A549 (cell line): ENCODE data around the gene ZNF367. TPM values are rescaled to one million over a fixed set of nuclear protein-coding genes. Genes with fewer than 3 reads are reported as not detected.
A peak's percentile ranks its signal among the peaks of the same experiment; 100 is the strongest.
"Not testable (repeated sequence)": the region's sequence is repeated elsewhere in the genome, so short reads cannot be mapped to it uniquely, and the experiment has no call there.

Experiments used
- ATAC-seq, 2 experiments: fragments of 200-7000 bp in 1 of 2; fragments of >200 bp in 1 of 2; cut with Nextera tagmentation in 1 of 2; cut with Tn5 transposase in 1 of 2; 3 replicates each; pipeline versions ENCODE4 v1.8.0 to v1.9.1; 2018 to 2020; ENCODE audit warnings: mild to moderate bottlenecking in 1 of 2, moderate library complexity in 1 of 2
- CTCF ChIA-PET: fragments of 300-600 bp; sonication (Branson Sonifier 250); formaldehyde crosslinking; extraction: SDS; loops from one replicate; lab custom pipeline; 2021; ENCODE audit warnings: antibody characterized with exemption, inconsistent platforms; lab: Yijun Ruan, JAX
- POLR2A ChIA-PET: fragments of 350-600 bp; formaldehyde crosslinking; extraction: SDS; loops from one replicate; lab custom pipeline; 2021; ENCODE audit warnings: antibody characterized with exemption, inconsistent platforms; lab: Yijun Ruan, JAX
- DNase-seq, 2 experiments: peaks; one replicate each; pipeline versions ENCODE4 v3.0.0 to v3.0.0-alpha.2; 2011 to 2016; ENCODE audit warnings: low read depth in 1 of 2, low spot score in 1 of 2
- FAIRE-seq: peaks from 2 replicates; lab custom pipeline; 2011; peaks lifted over from hg19 to GRCh38; lab: Jason Lieb, UNC
- H3K27ac ChIP-seq, 2 experiments: fragments of >200 bp; sonication (Bioruptor Twin); formaldehyde crosslinking; 3 replicates each; pipeline ENCODE4 v1.5.1; 2016 to 2017
- H3K4me1 ChIP-seq: fragments of >200 bp; sonication (Bioruptor Twin); formaldehyde crosslinking; 3 replicates; pipeline ENCODE4 v1.6.1; 2016
- H3K4me2 ChIP-seq: fragments of >200 bp; sonication (Bioruptor Twin); formaldehyde crosslinking; 3 replicates; pipeline ENCODE4 v1.6.1; 2016
- H3K4me3 ChIP-seq: fragments of >200 bp; sonication (Bioruptor Twin); formaldehyde crosslinking; 3 replicates; pipeline ENCODE4 v1.5.1; 2016
- H3K9me3 ChIP-seq: fragments of >200 bp; sonication (Bioruptor Twin); formaldehyde crosslinking; 3 replicates; pipeline ENCODE4 v1.6.1; 2016
- BHLHE40 ChIP-seq: IDR thresholded peaks from 2 replicates; pipeline ENCODE4 v1.6.1; 2012; ENCODE audit warnings: low read depth, low read length, inconsistent platforms
- CEBPB ChIP-seq, 2 experiments: fragments of >200 bp in 1 of 2; sonication (Bioruptor Twin) in 1 of 2; formaldehyde crosslinking in 1 of 2; IDR thresholded peaks; 2 replicates each; pipeline ENCODE4 v1.6.1; 2012 to 2016
- CHD4 ChIP-seq: fragments of 200-600 bp; sonication (generic); IDR thresholded peaks from 2 replicates; pipeline ENCODE4 v1.6.1; 2016; ENCODE audit warnings: antibody characterized with exemption, mild to moderate bottlenecking, borderline replicate concordance
- ELK1 ChIP-seq: fragments of 150-350 bp; IDR thresholded peaks from 2 replicates; pipeline ENCODE4 v1.6.1; 2014; ENCODE audit warnings: low read depth, mild to moderate bottlenecking, low read length
- EP300 ChIP-seq, 2 experiments: fragments of >200 bp; sonication (Bioruptor Twin); formaldehyde crosslinking; IDR thresholded peaks; 2 replicates in 1 of 2; 3 replicates in 1 of 2; pipeline ENCODE4 v1.6.1; 2016 to 2017
- FOSB ChIP-seq: fragments of 250-450 bp; sonication (Bioruptor Pico); IDR thresholded peaks from 2 replicates; pipeline ENCODE4 v1.5.0; 2020; ENCODE audit warnings: mild to moderate bottlenecking, moderate library complexity
- FOSL2 ChIP-seq, 2 experiments: fragments of 450-650 bp in 1 of 2; fragments of >200 bp in 1 of 2; sonication (Bioruptor Twin) in 1 of 2; formaldehyde crosslinking; IDR thresholded peaks; 2 replicates each; pipeline versions ENCODE4 v1.5.0 to v1.6.1; 2016 to 2020; ENCODE audit warnings: mild to moderate bottlenecking in 1 of 2, moderate library complexity in 1 of 2
- FOXS1 ChIP-seq: fragments of 250-450 bp; sonication (Bioruptor Pico); IDR thresholded peaks from 2 replicates; pipeline ENCODE4 v1.5.0; 2020; ENCODE audit warnings: mild to moderate bottlenecking, moderate library complexity
- GATA3 ChIP-seq: IDR thresholded peaks from 2 replicates; pipeline ENCODE4 v1.6.1; 2012; ENCODE audit warnings: borderline replicate concordance
- JUNB ChIP-seq: fragments of >200 bp; sonication (Bioruptor Twin); formaldehyde crosslinking; IDR thresholded peaks from 2 replicates; pipeline ENCODE4 v1.6.1; 2016
- MAFK ChIP-seq: fragments of 450-650 bp; IDR thresholded peaks from 2 replicates; pipeline ENCODE4 v1.6.1; 2014; ENCODE audit not compliant: partially characterized antibody
- MYC ChIP-seq: IDR thresholded peaks from 2 replicates; pipeline ENCODE4 v1.6.1; 2012; ENCODE audit warnings: mild to moderate bottlenecking, inconsistent platforms, low read length, improper control_type of control experiment, borderline replicate concordance
- RCOR1 ChIP-seq: fragments of 150-350 bp; IDR thresholded peaks from 2 replicates; pipeline ENCODE4 v1.6.1; 2014; ENCODE audit warnings: antibody characterized with exemption, low read length, low read depth
- RNF2 ChIP-seq: fragments of 200-600 bp; sonication (generic); IDR thresholded peaks from 2 replicates; pipeline ENCODE4 v1.6.1; 2016; ENCODE audit warnings: low read depth, mild to moderate bottlenecking, antibody characterized with exemption, moderate library complexity, borderline replicate concordance
- SMC3 ChIP-seq: fragments of >200 bp; sonication (Bioruptor Twin); formaldehyde crosslinking; IDR thresholded peaks from 3 replicates; pipeline ENCODE4 v1.6.1; 2018; ENCODE audit warnings: inconsistent platforms
- USF2 ChIP-seq: fragments of 450-650 bp; IDR thresholded peaks from 2 replicates; pipeline ENCODE4 v1.6.1; 2014; ENCODE audit warnings: antibody characterized with exemption
- ZFP36 ChIP-seq: fragments of 450-650 bp; IDR thresholded peaks from 2 replicates; pipeline ENCODE4 v1.6.1; 2014; ENCODE audit warnings: borderline replicate concordance; ENCODE audit not compliant: partially characterized antibody
- ZNF302 ChIP-seq: fragments of 250-450 bp; sonication (Bioruptor Pico); IDR thresholded peaks from 2 replicates; pipeline ENCODE4 v1.9.0; 2021; ENCODE audit warnings: inconsistent platforms, mild to moderate bottlenecking, moderate library complexity
- ZSCAN20 ChIP-seq: fragments of 250-450 bp; sonication (Bioruptor Pico); IDR thresholded peaks from 2 replicates; pipeline ENCODE4 v1.8.0; 2022; ENCODE audit warnings: mild to moderate bottlenecking, moderate library complexity
- WGBS: methylation state at CpG from one replicate; pipeline ENCODE4 v1.1.6; 2017; ENCODE audit errors: missing lambda C conversion rate; 5-methylcytosine and 5-hydroxymethylcytosine counted together
- polyA plus RNA-seq, 4 experiments: library from polyadenylated mRNA; depleted of rRNA in 3 of 4; stranded (reverse); fragments of >200 nt; fragmentation: RNase III in 1 of 4; extraction: RNeasy Plus Mini Kit Qiagen cat#74134 plus additional on column Dnase treatment in 1 of 4; gene quantifications; 2 replicates in 3 of 4; 3 replicates in 1 of 4; pipeline ENCODE4 v1.2.3, GENCODE V29; 2011 to 2017

Gene ZNF367
- polyA plus RNA-seq, 2 of the 4 experiments (the other 2 are of a cell fraction) = 4.8 to 8.3 TPM

- 81% methylated on average over 13 of the region's 13 CpGs for WGBS
- ATAC-seq = peak; percentile 60 to 62; a peak in 5 of 6 replicates
- ChIA-PET POLR2A (interaction anchor here (1.2 kb wide), 1 partner anchor 42 kb away, joined by 5 read pairs; no protein-coding TSS in a partner anchor), CTCF (interaction anchor here (1.0 to 3.4 kb wide), 4 partner anchors 10 to 63 kb away, joined by 3 to 18 read pairs (median 4); no protein-coding TSS in a partner anchor)
- Histone ChIP-seq H3K4me3 (no peak overlapping the region), H3K4me1 (peaks cover 34% of the 10 kb centered on the region), H3K27ac (peak overlapping the region; percentile 56 to 76), H3K9me3 (no peaks in the 10 kb centered on the region), H3K4me2 (peak overlapping the region; percentile 59)
- peak; percentile 52; the same call in 1 of the 2 replicates for TF ChIP-seq GATA3
- no peak for TF ChIP-seq ZSCAN20 (CRISPR knock-in tag)
- TF ChIP-seq FOSL2 (IDR thresholded peaks at IDR 0.05) = no peak
- TF ChIP-seq FOSL2 (CRISPR knock-in tag; IDR thresholded peaks at IDR 0.05) = 0 out of 2 replicates have a peak, but pooled peaks have one; percentile 45
- no peak for DNase-seq
- no peak for FAIRE-seq
Measured at GRCh38 chr9:96376891-96377874, 41.0 kb downstream of the ZNF367 start.

- ATAC-seq, H3K9me3 ChIP-seq, H3K4me2 ChIP-seq, H3K27ac ChIP-seq, CTCF ChIA-PET, DNase-seq, POLR2A ChIA-PET, H3K4me3 ChIP-seq, FAIRE-seq: not testable (repeated sequence)
- WGBS = 94% methylated on average over 6 of the region's 6 CpGs
- peaks cover 25% of the 10 kb centered on the region for H3K4me1 ChIP-seq
Measured at GRCh38 chr9:96375507-96375906, 42.7 kb downstream of the ZNF367 start.

GRCh38 chr9:96367943-96368342 lies 50.2 kb downstream of the ZNF367 start:
- peaks cover 4% of the 10 kb centered on the region; the same call in 1 of the 3 replicates for H3K4me1 ChIP-seq
- DNase-seq (no peak), ATAC-seq (no peak)
- TF ChIP-seq MAFK (no peak), FOSB (CRISPR knock-in tag) (no peak), CEBPB (IDR thresholded peaks at IDR 0.05) (no peak), FOSL2 (IDR thresholded peaks at IDR 0.05) (no peak), FOSL2 (CRISPR knock-in tag; IDR thresholded peaks at IDR 0.05) (no peak), EP300 (IDR thresholded peaks at IDR 0.05) (no peak), USF2 (no peak), RNF2 (no peak), ELK1 (no peak), JUNB (no peak), GATA3 (no peak), CHD4 (no peak), ZNF302 (no peak), BHLHE40 (no peak), RCOR1 (no peak), ZFP36 (no peak), FOXS1 (no peak), MYC (no peak), SMC3 (no peak)
- TF ChIP-seq, all 56 proteins: peak for 0
- CTCF ChIA-PET = interaction anchor here (1.1 to 2.2 kb wide), 2 partner anchors 16 to 40 kb away, joined by 3 to 7 read pairs; no protein-coding TSS in a partner anchor
- FAIRE-seq = no peak
- H3K27ac ChIP-seq = no peak overlapping the region
- H3K4me2 ChIP-seq = no peak overlapping the region
- POLR2A ChIA-PET = interaction anchor here (0.8 kb wide), 1 partner anchor 23 kb away, joined by 4 read pairs; no protein-coding TSS in a partner anchor
- H3K9me3 ChIP-seq = no peaks in the 10 kb centered on the region
- H3K4me3 ChIP-seq = no peak overlapping the region
- WGBS = 97% methylated on average over 1 of the region's 1 CpG
